Natural killer cell treated with Interleukin-12 subunit alpha and Interleukin-12 subunit beta and Interleukin-15 and Interleukin-18, amount 100 ng/mL, for 72 hours (primary cell): ENCODE measurements around the gene GHRHR. TPM values are rescaled to one million over a fixed set of nuclear protein-coding genes. Genes with fewer than 3 reads are reported as not detected.

ENCODE experiments used
- ATAC-seq, 2 donors: fragments of 150-1000 bp; cut with Tn5 transposase in 1 of 2; sonication (Bioruptor Pico), chemical (Tn5 transposase) in 1 of 2; 2 replicates each; pipeline ENCODE4 v1.10.0; 2021
- DNase-seq: peaks from one replicate; pipeline ENCODE4 v3.0.0; 2022; ENCODE audit warnings: low spot score
- H3K27ac Mint-ChIP-seq, 2 donors: 1 replicate in 1 of 2; 2 replicates in 1 of 2; pipeline ENCODE4 v1.8.0; 2022; ENCODE audit warnings: mixed read lengths in 2 of 2, mild to moderate bottlenecking in 1 of 2, moderate library complexity in 1 of 2
- H3K27me3 Mint-ChIP-seq, 2 donors: 1 replicate in 1 of 2; 2 replicates in 1 of 2; pipeline ENCODE4 v1.8.0; 2022; ENCODE audit warnings: mixed read lengths in 2 of 2
- H3K36me3 Mint-ChIP-seq: one replicate; pipeline ENCODE4 v1.8.0; 2022; ENCODE audit warnings: mixed read lengths
- H3K4me1 Mint-ChIP-seq, 2 donors: 1 replicate in 1 of 2; 2 replicates in 1 of 2; pipeline ENCODE4 v1.8.0; 2022; ENCODE audit warnings: low read depth in 2 of 2, mixed read lengths in 2 of 2, mild to moderate bottlenecking in 1 of 2
- H3K4me3 Mint-ChIP-seq: one replicate; pipeline ENCODE4 v1.8.0; 2022; ENCODE audit warnings: mixed read lengths
- H3K9me3 Mint-ChIP-seq: 2 replicates; pipeline ENCODE4 v1.8.0; 2022; ENCODE audit warnings: mixed read lengths
- total RNA-seq, 2 donors: library from RNA; stranded (reverse); gene quantifications; one replicate each; pipeline ENCODE4 v1.2.3, GENCODE V29; 2022

Gene GHRHR
- total RNA-seq, 2 donors from 2014 or later: not detected

DNA sequence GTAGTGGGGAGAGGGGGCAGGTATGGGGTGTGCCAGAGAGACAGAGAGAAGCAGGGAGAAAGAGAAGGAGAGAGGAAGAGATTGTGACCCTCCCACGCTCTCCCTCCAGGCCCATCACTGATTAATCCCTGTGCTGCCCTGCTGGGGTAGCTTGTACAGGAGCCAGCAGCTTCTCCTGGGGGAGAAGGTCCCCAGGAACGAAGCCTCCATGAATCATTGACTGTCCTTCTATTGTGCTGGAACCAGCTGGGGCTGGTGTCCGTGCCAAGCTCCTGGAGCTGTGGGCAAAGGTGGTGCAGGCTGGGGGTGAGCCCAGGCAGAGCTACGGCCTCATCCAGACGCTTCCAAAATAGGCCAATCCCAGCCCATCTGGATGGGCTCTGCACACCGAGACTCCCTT, 31.2 kb upstream of the GHRHR start:
- Mint-ChIP-seq H3K4me3 (no peak overlapping the region), H3K4me1 (no peaks in the 10 kb centered on the region), H3K36me3 (no peaks in the 10 kb centered on the region), H3K9me3 (no peaks in the 10 kb centered on the region), H3K27me3 (peaks cover 0 to 4% of the 10 kb centered on the region in 2 donors), H3K27ac (no peak overlapping the region)
- ATAC-seq (no peak), DNase-seq (no peak)

DNA sequence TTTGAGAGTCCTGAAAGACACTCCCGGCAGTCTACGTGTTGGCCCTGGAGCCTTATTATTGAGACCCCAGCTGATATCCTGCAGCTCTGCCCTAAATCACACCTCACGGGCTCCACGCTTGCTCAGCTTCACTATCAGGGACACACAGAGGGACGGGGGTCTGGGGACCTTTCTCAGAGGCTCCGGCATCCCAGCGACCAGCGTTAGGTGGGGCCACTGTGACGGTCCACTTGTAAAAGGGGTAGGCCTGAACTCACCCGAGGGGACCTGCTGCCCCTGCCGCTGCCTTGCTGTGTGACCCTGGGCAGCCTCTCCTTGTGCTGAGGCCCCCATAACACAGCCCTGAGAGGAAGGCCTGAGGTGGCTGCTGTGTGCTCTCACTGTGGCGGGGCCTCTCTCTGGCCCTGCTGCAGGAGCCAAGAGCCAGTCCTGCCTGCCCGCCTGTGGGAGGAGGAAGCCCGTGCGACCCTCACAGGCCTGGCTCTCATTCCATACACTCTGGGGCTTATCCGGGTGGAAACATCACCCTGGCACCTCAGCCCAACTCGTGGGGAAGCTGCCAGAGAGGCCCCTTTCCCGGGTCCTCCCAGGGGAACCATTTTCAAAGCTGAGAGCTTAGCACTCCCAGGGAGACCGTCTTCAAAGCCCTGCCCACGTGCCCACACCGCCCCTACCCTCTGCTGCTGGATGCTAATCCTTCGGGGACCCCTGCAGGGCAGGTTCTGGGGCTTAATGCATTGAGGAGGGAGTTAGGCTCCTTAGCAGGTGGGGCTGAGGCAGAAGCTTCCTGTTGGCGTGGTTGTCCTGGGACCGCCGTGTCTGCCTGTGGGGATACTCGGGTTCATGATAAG, 30.4 kb upstream of the GHRHR start:
- H3K27me3 Mint-ChIP-seq: peaks cover 0 to 7% of the 10 kb centered on the region in 2 donors
- ATAC-seq (no peak), DNase-seq (peak; percentile 39)
- H3K4me3 Mint-ChIP-seq: no peak overlapping the region
- no peaks in the 10 kb centered on the region for H3K4me1 Mint-ChIP-seq
- no peak overlapping the region for H3K27ac Mint-ChIP-seq
- H3K9me3 Mint-ChIP-seq: no peaks in the 10 kb centered on the region
- no peaks in the 10 kb centered on the region for H3K36me3 Mint-ChIP-seq

DNA sequence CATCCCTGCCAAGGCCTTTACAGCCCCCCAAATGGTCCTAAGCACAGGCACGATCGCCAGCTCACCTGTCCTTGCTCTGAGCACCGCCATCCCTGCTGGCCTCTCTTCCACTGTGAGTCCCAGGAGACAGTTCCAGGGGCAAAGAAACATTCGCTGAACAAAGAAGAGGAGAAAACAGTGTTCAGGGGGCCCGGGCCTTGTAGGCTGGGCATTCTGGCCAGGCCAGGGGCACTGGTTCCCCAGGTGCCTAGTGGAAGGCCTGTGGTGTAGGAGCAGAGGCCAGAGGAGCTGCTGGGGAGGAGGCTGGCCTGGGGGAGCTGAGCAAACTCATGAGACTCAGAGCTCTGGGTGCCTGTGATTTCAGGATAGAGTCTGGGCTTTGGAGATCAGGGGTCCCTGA, 29.5 kb upstream of the GHRHR start:
- H3K27ac Mint-ChIP-seq: no peak overlapping the region
- H3K9me3 Mint-ChIP-seq: no peaks in the 10 kb centered on the region
- ATAC-seq (no peak), DNase-seq (no peak)
- H3K27me3 Mint-ChIP-seq: peaks cover 2 to 7% of the 10 kb centered on the region in 2 donors
- H3K36me3 Mint-ChIP-seq: no peaks in the 10 kb centered on the region
- H3K4me1 Mint-ChIP-seq: no peaks in the 10 kb centered on the region
- H3K4me3 Mint-ChIP-seq: no peak overlapping the region

DNA sequence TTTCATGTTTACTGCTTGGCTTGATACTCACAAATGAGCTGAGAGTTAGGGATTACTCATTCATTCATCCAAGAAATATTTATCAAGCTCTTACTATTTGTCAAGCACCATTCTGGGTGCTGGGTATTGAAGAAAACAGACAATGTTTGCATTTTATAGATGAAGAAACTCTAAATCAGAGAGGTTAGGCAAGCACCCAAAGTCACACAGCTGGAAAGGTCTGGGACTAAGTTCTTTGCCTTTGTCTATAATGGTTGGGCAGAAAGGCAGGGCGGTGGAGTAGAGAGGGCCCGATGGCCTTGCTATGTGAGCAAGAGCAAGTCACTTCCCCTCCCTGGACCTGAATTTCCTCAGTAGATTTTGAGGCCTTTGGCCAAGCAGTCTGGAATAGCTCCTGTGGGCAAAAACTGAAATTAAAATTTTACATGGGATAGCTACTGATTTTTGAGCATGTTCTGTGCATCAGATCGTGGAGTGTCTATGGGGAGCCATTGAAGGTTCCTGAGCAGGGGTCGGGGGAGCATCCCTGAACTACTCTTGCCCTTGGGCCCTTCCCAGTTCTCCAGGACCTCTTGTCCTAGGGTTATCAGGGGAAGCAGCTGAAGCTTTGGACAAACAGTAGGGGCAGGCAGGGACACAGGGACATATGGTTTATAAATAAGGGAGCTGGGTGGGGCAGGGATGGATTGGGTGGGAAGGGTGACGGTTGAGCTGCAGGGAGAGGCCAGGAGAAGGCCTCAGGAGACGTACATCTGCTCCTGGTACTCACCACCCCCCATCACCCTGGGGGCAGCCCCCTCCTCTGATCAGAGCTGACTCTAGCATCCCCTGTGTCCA, 28.8 kb upstream of the GHRHR start:
- peaks cover 7 to 8% of the 10 kb centered on the region in 2 donors for H3K27me3 Mint-ChIP-seq
- no peak overlapping the region for H3K27ac Mint-ChIP-seq
- DNase-seq: no peak
- no peaks in the 10 kb centered on the region for H3K9me3 Mint-ChIP-seq
- no peak overlapping the region for H3K4me3 Mint-ChIP-seq
- no peaks in the 10 kb centered on the region for H3K4me1 Mint-ChIP-seq
- no peaks in the 10 kb centered on the region for H3K36me3 Mint-ChIP-seq
- peak in 1 of 2 donors; percentile 24 for ATAC-seq

DNA sequence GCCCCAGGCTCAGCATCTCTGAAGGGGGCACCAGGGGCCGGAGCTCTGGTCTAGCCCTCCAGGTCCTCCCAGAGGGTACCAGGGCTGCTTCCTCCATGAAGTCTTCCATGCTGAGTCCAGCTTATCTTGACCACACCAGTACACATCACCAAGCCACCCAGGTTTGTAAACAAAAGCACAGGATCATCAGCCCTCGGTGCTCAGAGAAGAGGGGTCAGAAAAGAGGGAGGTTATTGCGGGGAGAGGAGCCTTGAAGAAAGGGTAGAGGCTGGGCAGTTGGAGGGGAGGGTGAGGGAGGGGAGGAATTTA, 28.2 kb upstream of the GHRHR start:
- DNase-seq (no peak), ATAC-seq (peak in 1 of 2 donors; percentile 16)
- Mint-ChIP-seq H3K4me1 (no peaks in the 10 kb centered on the region), H3K36me3 (no peaks in the 10 kb centered on the region), H3K27ac (no peak overlapping the region), H3K9me3 (no peaks in the 10 kb centered on the region), H3K4me3 (no peak overlapping the region), H3K27me3 (peaks cover 7 to 8% of the 10 kb centered on the region in 2 donors)

DNA sequence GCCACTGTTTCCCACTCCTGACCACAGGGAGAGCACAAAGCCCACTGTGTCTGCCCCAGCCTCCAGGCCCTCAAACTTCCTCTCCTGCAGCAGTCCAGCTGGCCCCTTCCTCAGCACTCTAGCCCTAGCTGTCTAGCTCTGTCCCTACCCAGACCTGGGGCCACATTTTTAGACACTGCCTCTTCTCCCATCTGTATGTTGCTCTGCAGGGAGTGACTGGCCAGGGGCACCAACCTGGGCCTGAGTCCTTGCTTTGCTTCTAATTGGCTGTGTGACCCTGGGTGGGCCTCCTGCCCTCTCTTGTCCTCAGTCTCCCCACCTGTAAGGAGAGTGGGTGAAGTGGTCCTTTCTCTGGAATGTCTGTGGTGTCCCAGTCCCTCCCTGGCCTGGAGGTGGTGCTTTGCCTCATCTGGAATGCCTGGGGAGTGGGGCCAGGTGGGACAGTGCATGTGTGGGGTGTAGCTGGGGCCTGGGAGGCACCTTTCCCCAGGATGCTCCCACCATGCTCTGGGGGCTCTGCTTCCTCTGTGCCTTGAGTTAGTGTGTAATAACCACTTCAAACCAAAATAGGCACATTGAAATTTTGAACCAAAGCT, 27.0 kb upstream of the GHRHR start:
- DNase-seq (no peak), ATAC-seq (peak in 1 of 2 donors; percentile 7)
- Mint-ChIP-seq H3K4me1 (no peaks in the 10 kb centered on the region), H3K4me3 (no peak overlapping the region), H3K27ac (no peak overlapping the region), H3K36me3 (no peaks in the 10 kb centered on the region), H3K27me3 (peaks cover 13 to 14% of the 10 kb centered on the region in 2 donors), H3K9me3 (no peaks in the 10 kb centered on the region)

DNA sequence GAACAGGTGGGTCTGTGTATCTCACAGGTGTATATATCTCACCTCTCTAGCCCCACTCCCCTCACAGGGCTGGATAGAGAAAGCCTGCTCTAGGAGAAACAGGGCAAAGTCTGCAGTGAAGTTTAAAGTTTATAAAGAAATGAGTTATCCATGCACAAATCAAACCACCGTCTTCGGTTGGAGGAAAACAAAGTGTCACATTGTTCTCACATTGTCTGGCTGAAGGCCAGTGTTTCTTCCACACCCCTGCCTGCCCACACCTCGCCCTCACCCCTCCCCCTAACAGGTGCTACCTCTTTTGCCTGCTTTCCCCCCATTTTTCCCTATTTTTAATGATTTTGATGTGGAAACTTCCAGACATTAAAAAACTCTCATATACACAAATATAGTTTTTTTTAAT, 26.3 kb upstream of the GHRHR start:
- Mint-ChIP-seq H3K9me3 (no peaks in the 10 kb centered on the region), H3K27me3 (peaks cover 20 to 21% of the 10 kb centered on the region in 2 donors), H3K36me3 (no peaks in the 10 kb centered on the region), H3K4me1 (no peaks in the 10 kb centered on the region), H3K27ac (no peak overlapping the region), H3K4me3 (no peak overlapping the region)
- no peak for ATAC-seq
- DNase-seq: no peak

DNA sequence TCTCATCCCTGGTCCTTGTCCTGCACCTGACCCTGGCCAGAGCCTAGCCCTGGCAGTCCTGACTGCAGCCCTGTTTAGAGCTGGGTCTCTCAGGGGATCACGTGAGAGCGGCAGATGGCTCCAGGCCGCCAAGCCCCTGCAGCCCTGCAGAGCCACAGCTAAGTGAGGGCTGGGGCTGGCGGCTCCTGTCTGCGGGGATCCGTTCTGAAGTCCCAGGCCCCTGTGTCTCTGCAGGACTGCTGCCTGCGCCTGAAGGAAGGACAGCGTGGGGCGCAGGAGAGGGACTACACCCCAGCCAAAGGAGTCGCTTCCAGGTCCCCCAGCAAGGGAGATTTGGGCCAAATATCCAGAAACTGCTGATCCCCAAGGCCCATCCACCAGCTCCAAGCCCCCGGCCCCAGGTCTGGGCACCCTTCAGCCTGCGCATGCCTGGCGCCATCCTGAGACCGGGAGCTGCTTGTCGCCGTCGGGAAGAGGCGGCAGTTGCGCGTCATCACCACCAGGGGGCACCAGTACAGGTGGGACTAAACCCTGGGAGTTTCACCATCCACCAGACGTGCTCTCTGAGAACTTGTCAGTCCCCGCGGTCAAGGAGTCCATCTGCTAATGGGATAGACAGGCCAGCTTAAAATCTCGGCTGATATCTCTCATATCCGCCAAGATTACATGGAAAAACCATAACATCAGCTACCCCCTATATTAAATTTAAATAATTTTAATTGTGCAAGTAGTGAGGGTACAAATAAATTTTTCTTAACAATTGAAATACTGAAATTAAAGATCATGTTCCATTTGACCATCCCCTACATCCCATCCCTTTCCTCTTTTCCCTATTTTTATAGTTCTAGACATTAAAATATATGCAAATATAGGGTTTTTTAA, 25.1 kb upstream of the GHRHR start:
- peaks cover 23 to 31% of the 10 kb centered on the region in 2 donors for H3K27me3 Mint-ChIP-seq
- peak; percentile 60 to 64 for ATAC-seq
- no peak overlapping the region for H3K4me3 Mint-ChIP-seq
- H3K4me1 Mint-ChIP-seq: no peaks in the 10 kb centered on the region
- DNase-seq: peak; percentile 71
- no peaks in the 10 kb centered on the region for H3K36me3 Mint-ChIP-seq
- H3K27ac Mint-ChIP-seq: no peak overlapping the region
- H3K9me3 Mint-ChIP-seq: no peaks in the 10 kb centered on the region

DNA sequence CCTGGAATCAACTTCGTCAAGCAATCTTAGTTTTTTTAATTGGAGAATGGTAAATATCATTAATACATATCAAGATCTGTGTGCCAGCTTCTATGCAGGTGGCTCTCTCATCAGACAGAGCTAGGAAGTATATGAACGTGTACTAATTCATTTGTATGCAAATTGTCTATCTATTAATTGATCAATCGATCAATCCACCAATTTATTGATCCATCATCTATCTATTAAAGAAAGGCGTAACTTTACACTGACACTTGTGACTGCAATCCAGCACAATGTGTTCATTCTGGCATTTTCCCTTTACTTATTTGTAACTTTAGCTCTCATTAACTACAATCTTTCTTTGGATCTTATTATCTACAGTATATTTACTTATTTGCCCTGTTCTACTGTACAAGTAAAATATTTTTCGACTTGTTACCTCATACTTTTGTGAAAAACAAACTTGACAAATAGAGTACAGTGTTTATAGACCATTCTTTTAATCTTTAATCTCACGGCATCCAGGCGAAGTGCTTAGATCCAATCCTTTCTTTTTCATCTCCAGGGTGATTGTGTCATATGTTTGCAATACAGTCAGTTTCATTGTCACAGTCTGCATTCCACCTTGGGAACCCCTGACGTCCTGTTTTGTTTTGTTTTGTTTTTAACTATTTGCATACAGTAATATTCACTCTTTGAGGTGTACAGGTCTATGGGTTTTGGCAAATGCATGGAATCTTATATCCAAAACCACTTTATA, 22.0 kb upstream of the GHRHR start:
- Mint-ChIP-seq H3K36me3 (peaks cover 5% of the 10 kb centered on the region), H3K4me3 (no peak overlapping the region), H3K9me3 (no peaks in the 10 kb centered on the region), H3K27ac (no peak overlapping the region), H3K4me1 (no peaks in the 10 kb centered on the region), H3K27me3 (peaks cover 31 to 45% of the 10 kb centered on the region in 2 donors)
- ATAC-seq (no peak), DNase-seq (no peak)

DNA sequence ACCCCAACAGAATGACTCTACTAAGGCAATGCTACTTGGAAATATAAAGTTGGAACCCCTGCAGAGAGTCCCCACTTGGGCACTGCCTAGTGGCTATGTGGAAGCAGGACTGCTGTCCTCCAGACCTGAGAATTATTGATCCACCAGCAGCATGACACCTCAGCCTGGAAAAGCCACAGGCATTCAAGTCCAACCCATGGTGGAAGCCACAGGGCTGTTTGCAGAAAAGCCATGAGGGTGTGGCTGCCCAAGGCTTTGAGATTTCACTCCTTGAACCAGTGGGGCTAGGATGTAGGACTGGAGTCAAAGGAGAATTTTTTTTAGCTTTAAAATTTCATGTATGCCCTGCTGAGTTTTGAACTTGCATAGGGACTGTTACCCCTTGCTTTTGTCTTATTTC, 13.6 kb upstream of the GHRHR start:
- peaks cover 1% of the 10 kb centered on the region for H3K36me3 Mint-ChIP-seq
- peaks cover 3% of the 10 kb centered on the region for H3K9me3 Mint-ChIP-seq
- no peak overlapping the region for H3K27ac Mint-ChIP-seq
- no peak overlapping the region for H3K4me3 Mint-ChIP-seq
- no peak for ATAC-seq
- H3K4me1 Mint-ChIP-seq: no peaks in the 10 kb centered on the region
- H3K27me3 Mint-ChIP-seq: peaks cover 19 to 55% of the 10 kb centered on the region in 2 donors
- DNase-seq: no peak

DNA sequence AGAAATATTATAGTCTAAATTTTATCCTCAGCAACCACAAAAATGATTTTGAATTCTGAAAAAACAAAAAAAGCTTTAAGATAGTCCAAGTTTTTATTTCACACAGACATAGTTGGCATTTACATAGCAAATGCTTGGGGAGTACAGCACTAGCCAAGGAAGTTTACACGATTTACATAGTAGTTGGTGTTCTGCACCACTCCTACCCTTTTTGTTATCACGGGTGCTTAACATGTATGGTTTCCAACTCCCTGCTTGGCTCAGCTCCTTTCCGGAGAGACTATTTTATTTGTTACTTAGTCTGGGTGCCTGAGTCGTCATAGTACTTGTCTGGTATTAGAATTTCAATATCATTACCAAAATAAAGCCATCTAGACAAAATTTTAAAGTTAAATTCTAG, 8.8 kb upstream of the GHRHR start:
- Mint-ChIP-seq H3K36me3 (peaks cover 6% of the 10 kb centered on the region), H3K27me3 (peaks cover 13 to 50% of the 10 kb centered on the region in 2 donors), H3K4me3 (no peak overlapping the region), H3K9me3 (peaks cover 3% of the 10 kb centered on the region), H3K27ac (no peak overlapping the region), H3K4me1 (no peaks in the 10 kb centered on the region)
- ATAC-seq: no peak
- no peak for DNase-seq

DNA sequence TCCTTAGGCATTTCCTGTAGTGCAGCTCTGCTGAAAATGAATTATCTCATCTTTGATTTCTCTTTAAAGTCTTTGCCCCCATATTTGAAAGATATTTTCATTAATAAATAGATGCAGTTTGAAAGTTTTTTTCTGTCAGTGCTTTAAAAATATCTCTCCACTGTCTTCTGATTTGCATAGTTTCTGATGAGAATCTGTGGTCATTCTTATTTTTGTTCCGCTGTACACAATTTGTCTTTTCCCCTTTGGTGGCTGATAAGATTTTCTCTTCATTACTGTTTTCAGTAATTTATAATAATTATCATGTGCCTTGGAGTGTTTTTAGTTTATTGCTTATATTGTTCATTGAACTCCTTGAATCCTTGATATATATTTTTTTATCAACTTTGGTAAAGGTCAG, 7.0 kb upstream of the GHRHR start:
- no peak for DNase-seq
- peaks cover 13 to 42% of the 10 kb centered on the region in 2 donors for H3K27me3 Mint-ChIP-seq
- H3K27ac Mint-ChIP-seq: no peak overlapping the region
- no peak for ATAC-seq
- H3K36me3 Mint-ChIP-seq: peaks cover 6% of the 10 kb centered on the region
- H3K4me1 Mint-ChIP-seq: no peaks in the 10 kb centered on the region
- H3K9me3 Mint-ChIP-seq: peaks cover 3% of the 10 kb centered on the region
- no peak overlapping the region for H3K4me3 Mint-ChIP-seq

DNA sequence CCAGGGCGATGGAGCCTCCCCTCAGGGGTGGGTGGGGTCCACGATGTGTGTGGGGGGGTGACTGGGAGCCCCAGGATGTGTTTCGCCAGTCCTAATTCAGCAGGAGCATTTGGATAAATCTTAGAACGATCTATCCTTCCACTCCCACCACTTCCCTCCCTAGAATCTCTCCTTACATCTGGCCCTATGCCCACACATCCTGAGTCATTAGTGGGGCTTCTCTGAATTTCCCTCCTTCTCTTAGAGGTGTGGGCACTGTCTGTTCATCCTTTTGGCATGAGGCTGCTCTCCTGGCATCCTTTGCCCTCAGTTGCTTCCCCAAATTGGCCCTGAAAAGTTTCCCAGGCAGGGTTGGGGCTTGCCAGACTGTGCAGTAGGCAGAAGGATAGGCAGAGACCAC, 1.6 kb downstream of the GHRHR start:
- no peak overlapping the region for H3K27ac Mint-ChIP-seq
- H3K4me3 Mint-ChIP-seq: no peak overlapping the region
- no peaks in the 10 kb centered on the region for H3K4me1 Mint-ChIP-seq
- H3K36me3 Mint-ChIP-seq: no peaks in the 10 kb centered on the region
- H3K9me3 Mint-ChIP-seq: no peaks in the 10 kb centered on the region
- H3K27me3 Mint-ChIP-seq: peaks cover 16 to 18% of the 10 kb centered on the region in 2 donors
- ATAC-seq: no peak
- no peak for DNase-seq
